OCI-LY3 (cell line): ENCODE data around the gene BRSK2.

ENCODE experiments used
- H2AFZ ChIP-seq: fragments of 200-600, 300-600 bp; shearing (Covaris generic); 2 replicates; pipeline ENCODE4 v1.6.0; 2014; ENCODE audit warnings: antibody characterized with exemption, low read depth, low read length
- H3K27ac ChIP-seq: fragments of 200-600, 300-600 bp; sonication (generic); 2 replicates; pipeline ENCODE4 v1.5.1; 2014; ENCODE audit warnings: mild to moderate bottlenecking, low read length, moderate library complexity, mixed read lengths
- H3K27me3 ChIP-seq: fragments of 200-600, 300-600 bp; sonication (generic); 2 replicates; pipeline ENCODE4 v1.6.1; 2014; ENCODE audit warnings: low read depth, low read length, mixed read lengths
- H3K36me3 ChIP-seq: fragments of 200-600, 300-600 bp; sonication (generic); replicated peaks from 2 replicates; pipeline ENCODE3; 2014; ENCODE audit warnings: low read depth, low read length, mixed read lengths
- H3K4me1 ChIP-seq: fragments of 300-600, 200-600 bp; sonication (generic); 2 replicates; pipeline ENCODE4 v1.6.1; 2014; ENCODE audit warnings: low read length, mixed read lengths
- H3K4me2 ChIP-seq: fragments of 200-600, 300-600 bp; sonication (generic); 2 replicates; pipeline ENCODE4 v1.6.1; 2014; ENCODE audit warnings: low read length, mixed read lengths
- H3K4me3 ChIP-seq: fragments of 300-600, 200-600 bp; sonication (generic); 2 replicates; pipeline ENCODE4 v1.5.1; 2014; ENCODE audit warnings: antibody characterized with exemption, mild to moderate bottlenecking, low read length, moderate library complexity
- H3K79me2 ChIP-seq: fragments of 300-600, 200-600 bp; shearing (Covaris generic); 2 replicates; pipeline ENCODE4 v1.6.1; 2014; ENCODE audit warnings: mild to moderate bottlenecking, low read length, mixed read lengths
- H3K9ac ChIP-seq: fragments of 300-600, 200-600 bp; shearing (Covaris generic); 2 replicates; pipeline ENCODE4 v1.6.0; 2014; ENCODE audit warnings: mild to moderate bottlenecking, low read length, moderate library complexity
- H3K9me3 ChIP-seq: fragments of 200-600, 300-600 bp; shearing (Covaris generic); 2 replicates; pipeline ENCODE4 v1.6.1; 2014; ENCODE audit warnings: low read length, mixed read lengths; ENCODE audit not compliant: insufficient read depth
- H4K20me1 ChIP-seq: fragments of 200-600, 300-600 bp; sonication (generic); 2 replicates; pipeline ENCODE4 v1.6.1; 2016; ENCODE audit warnings: low read length, mixed read lengths; ENCODE audit not compliant: insufficient read depth
- EZH2phosphoT487 ChIP-seq: fragments of 200-600 bp; shearing (Covaris generic); IDR thresholded peaks from 2 replicates; pipeline ENCODE4 v1.6.1; 2018; ENCODE audit warnings: antibody characterized with exemption, mixed run types, low read depth
- TF ChIP-seq, protein P1 (sequence below): fragments of 200-600, 300-600 bp; sonication (generic); IDR thresholded peaks from 2 replicates; pipeline ENCODE4 v1.5.1; 2014; ENCODE audit warnings: antibody characterized with exemption, low read length, low read depth

BRSK2 gene

GRCh38 chr11:1391165-1392075 lies 1.7 kb downstream of the BRSK2 start:
- H3K4me3 ChIP-seq: no peak overlapping the region
- no peaks in the 10 kb centered on the region for H3K36me3 ChIP-seq
- no peak overlapping the region for H3K9ac ChIP-seq
- no peaks in the 10 kb centered on the region for H3K9me3 ChIP-seq
- H3K27me3 ChIP-seq: no peaks in the 10 kb centered on the region
- H3K4me2 ChIP-seq: no peak overlapping the region
- no peaks in the 10 kb centered on the region for H3K79me2 ChIP-seq
- no peak overlapping the region for H3K27ac ChIP-seq
- no peaks in the 10 kb centered on the region for H4K20me1 ChIP-seq
- no peaks in the 10 kb centered on the region for H3K4me1 ChIP-seq
- H2AFZ ChIP-seq: no peak overlapping the region
- TF ChIP-seq, protein P1, sequence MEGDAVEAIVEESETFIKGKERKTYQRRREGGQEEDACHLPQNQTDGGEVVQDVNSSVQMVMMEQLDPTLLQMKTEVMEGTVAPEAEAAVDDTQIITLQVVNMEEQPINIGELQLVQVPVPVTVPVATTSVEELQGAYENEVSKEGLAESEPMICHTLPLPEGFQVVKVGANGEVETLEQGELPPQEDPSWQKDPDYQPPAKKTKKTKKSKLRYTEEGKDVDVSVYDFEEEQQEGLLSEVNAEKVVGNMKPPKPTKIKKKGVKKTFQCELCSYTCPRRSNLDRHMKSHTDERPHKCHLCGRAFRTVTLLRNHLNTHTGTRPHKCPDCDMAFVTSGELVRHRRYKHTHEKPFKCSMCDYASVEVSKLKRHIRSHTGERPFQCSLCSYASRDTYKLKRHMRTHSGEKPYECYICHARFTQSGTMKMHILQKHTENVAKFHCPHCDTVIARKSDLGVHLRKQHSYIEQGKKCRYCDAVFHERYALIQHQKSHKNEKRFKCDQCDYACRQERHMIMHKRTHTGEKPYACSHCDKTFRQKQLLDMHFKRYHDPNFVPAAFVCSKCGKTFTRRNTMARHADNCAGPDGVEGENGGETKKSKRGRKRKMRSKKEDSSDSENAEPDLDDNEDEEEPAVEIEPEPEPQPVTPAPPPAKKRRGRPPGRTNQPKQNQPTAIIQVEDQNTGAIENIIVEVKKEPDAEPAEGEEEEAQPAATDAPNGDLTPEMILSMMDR: no peak
- no peak for TF ChIP-seq EZH2phosphoT487

DNA sequence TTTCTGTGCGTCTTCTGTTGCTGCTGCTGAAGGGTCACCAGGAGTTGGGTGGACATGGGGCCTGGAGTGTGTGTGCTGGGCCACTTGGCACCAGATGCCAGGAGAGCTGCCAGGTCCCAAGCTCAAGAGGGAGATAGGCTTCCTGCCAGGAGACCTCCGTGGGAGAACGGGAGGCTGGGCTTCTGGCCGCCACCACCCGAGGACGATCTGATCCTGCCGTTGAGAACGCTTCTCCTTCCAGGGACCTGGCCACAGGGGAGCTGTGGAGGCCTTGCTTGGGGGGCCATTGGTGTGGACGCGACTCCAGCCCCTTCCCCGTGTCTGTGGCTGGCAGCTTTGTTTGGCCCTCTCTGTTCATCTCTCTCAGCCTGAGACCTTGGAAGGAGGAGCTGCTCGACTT lies 2.4 kb downstream of the BRSK2 start:
- no peaks in the 10 kb centered on the region for H3K9me3 ChIP-seq
- H3K4me1 ChIP-seq: no peaks in the 10 kb centered on the region
- no peak overlapping the region for H3K9ac ChIP-seq
- H3K27me3 ChIP-seq: no peaks in the 10 kb centered on the region
- H2AFZ ChIP-seq: no peak overlapping the region
- no peaks in the 10 kb centered on the region for H3K79me2 ChIP-seq
- no peaks in the 10 kb centered on the region for H4K20me1 ChIP-seq
- no peak overlapping the region for H3K4me2 ChIP-seq
- TF ChIP-seq EZH2phosphoT487: no peak
- TF ChIP-seq, protein P1: no peak
- no peaks in the 10 kb centered on the region for H3K36me3 ChIP-seq
- H3K27ac ChIP-seq: no peak overlapping the region
- H3K4me3 ChIP-seq: no peak overlapping the region

GRCh38 chr11:1392561-1392960 lies 2.8 kb downstream of the BRSK2 start:
- no peak overlapping the region for H3K4me3 ChIP-seq
- H3K4me1 ChIP-seq: no peaks in the 10 kb centered on the region
- H3K9ac ChIP-seq: no peak overlapping the region
- TF ChIP-seq, protein P1: no peak
- TF ChIP-seq EZH2phosphoT487: no peak
- no peak overlapping the region for H3K27ac ChIP-seq
- H2AFZ ChIP-seq: no peak overlapping the region
- H3K9me3 ChIP-seq: no peaks in the 10 kb centered on the region
- H3K4me2 ChIP-seq: no peak overlapping the region
- H3K79me2 ChIP-seq: no peaks in the 10 kb centered on the region
- H3K36me3 ChIP-seq: no peaks in the 10 kb centered on the region
- H3K27me3 ChIP-seq: no peaks in the 10 kb centered on the region
- H4K20me1 ChIP-seq: no peaks in the 10 kb centered on the region

- H3K9me3 ChIP-seq: no peaks in the 10 kb centered on the region
- H3K27ac ChIP-seq: no peak overlapping the region
- TF ChIP-seq, protein P1: no peak
- no peak for TF ChIP-seq EZH2phosphoT487
- H3K4me2 ChIP-seq: no peak overlapping the region
- no peak overlapping the region for H2AFZ ChIP-seq
- H3K9ac ChIP-seq: no peak overlapping the region
- H3K4me3 ChIP-seq: no peak overlapping the region
- H4K20me1 ChIP-seq: no peaks in the 10 kb centered on the region
- H3K36me3 ChIP-seq: no peaks in the 10 kb centered on the region
- no peaks in the 10 kb centered on the region for H3K79me2 ChIP-seq
- no peaks in the 10 kb centered on the region for H3K4me1 ChIP-seq
- H3K27me3 ChIP-seq: no peaks in the 10 kb centered on the region
Observed at GRCh38 chr11:1393038-1393710, 3.4 kb downstream of the BRSK2 start.
